Posterior vena cava (tissue), 2 donors: Measurements from ENCODE around the gene GGT5. TPM values are rescaled to one million over a fixed set of nuclear protein-coding genes. Genes with fewer than 3 reads are reported as not detected.
"Not testable (repeated sequence)": the region's sequence is repeated elsewhere in the genome, so short reads cannot be mapped to it uniquely, and the experiment has no call there.

Experiments
- DNase-seq: peaks from one replicate; pipeline ENCODE4 v3.0.0-alpha.2; 2020; ENCODE audit warnings: low spot score
- intact Hi-C, 2 donors: fragments of 100-400 bp; cut with DNase I; formaldehyde crosslinking; loops; one replicate each; pipeline versions ENCODE4 v1.14.1 to v1.14.2; 2022 to 2023
- total RNA-seq, 2 donors: library from RNA; stranded (reverse); fragmentation: NEBNext Ultra II Directional; extraction: Animal tissue kit (Norgen Biotek cat#: 25700); gene quantifications; one replicate each; pipeline ENCODE4 v1.2.1, GENCODE V29; 2021
- donor health status: DM: yes; HTN: yes; CAD: no.
- donor health status: DM: yes; HTN: yes; CAD: no.

The GGT5 gene
- total RNA-seq, 2 donors from 2014 or later = 65.8 to 123 TPM

DNA sequence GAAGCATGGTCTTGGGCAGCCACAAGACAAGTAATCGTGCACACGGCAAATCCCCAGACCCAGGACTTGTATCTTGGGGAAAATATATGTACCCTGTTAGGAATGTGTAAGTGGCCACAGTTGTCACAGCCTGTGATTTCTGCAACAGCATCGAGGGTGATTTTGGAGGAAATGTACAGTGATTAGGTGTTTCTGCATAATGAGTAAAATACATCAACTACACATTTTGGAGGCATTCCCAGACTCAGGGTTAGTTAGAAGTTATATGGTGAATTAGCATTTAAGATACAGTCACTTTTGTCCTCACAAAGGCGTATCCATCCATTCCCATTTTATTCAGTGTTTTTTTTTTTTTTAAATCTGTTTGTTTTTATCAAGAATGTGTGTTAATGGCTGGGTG lies 35.2 kb downstream of the GGT5 start:
- intact Hi-C loops = loop anchor here in 1 of 2 donors (5.0 kb wide), 1 partner anchor 38 kb away; the partner anchor contains the start of gene GGT5
- DNase-seq = no peak

DNA sequence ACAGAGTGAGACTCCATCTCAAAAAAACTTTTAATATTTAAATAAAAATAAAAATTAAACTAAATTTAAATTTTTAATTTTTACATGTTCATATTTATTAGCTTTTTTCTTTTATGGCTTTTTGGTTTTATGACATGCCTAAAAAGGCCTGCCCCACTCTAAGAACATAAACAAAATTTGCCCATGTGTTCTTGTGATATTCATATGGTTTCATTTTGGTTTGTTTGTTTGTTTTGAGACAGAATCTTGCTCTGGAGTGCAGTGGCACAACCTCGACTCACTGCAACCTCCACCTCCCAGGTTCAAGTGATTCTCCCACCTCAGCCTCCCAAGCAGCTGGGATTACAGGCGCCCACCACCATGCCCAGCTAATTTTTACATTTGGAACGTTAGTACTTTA lies 35.9 kb downstream of the GGT5 start:
- intact Hi-C loops = loop anchor here in 1 of 2 donors (5.0 kb wide), 1 partner anchor 38 kb away; the partner anchor contains the start of gene GGT5
- no peak for DNase-seq

DNA sequence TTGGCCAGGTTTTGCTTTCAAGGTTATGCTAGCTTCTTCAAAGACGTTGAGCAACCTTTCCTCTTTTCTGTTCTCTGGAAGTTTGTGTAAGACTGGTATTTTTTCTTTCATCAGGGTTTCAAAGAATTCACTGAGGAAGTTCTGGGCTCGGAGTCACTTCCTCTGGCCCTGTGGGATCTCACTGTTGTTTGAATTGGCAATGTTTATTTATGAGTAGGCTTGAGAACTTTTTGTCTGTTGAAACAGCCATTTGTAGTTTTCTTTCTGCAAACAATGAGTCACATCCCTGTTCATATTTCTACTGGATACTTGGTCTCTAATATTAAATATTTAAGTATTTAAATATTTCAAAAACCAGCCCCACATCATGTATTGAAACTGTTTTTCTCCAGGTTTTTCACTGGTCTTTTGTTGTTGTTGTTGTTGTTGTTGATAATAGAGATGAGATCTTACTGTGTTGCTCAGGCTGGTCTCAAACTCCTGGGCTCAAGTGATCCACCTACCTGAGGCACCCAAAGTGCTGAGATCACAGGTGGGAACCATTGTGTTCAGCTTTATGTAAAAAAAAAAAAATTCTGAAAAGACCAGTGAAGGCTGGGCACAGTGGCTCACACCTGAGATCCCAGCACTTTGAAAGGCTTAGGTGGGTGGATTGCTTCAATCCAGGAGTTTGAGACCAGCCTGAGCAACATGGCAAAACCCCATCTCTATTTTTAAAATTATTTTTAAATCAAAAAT lies 36.7 kb downstream of the GGT5 start:
- no peak for DNase-seq
- intact Hi-C loops = loop anchor here in 1 of 2 donors (5.0 kb wide), 1 partner anchor 39 kb away; the partner anchor contains the start of gene GGT5

DNA sequence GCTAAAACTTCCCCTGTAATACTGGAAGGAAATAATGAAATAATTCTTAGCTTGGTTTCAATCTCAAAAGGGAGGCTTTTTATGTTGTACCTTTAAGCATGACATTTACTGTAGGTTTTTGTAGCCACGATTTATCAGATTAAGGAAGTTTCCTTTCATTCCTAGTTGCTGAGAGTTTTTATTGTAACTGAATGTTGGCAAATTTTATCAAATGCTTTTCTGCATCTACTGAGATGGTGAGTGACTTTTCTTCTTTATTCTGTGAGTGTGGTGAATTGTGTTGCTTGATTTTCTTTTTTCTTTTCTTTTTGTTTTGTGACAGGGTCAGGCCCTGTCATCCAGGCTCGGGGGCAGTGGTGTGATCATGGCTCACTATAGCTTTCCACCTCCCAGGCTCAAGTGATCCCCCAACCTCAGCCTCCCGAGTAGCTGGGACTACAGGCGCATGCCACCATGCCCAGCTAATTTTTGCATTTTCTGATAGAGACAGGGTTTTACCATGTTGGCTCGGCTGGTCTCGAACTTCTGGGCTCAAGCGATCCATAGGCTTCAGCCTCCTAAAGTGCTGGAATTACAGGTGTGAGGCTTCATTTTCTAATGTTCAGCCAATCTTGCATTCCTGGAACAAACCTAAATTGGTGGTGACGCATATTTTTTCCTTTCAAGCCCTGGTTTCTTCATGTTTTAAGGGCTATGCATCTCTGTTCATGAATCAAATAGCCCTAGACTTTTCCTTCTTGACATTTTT lies 37.4 kb downstream of the GGT5 start:
- DNase-seq = no peak
- intact Hi-C loops = loop anchor here in 1 of 2 donors (5.0 kb wide), 1 partner anchor 40 kb away; the partner anchor contains the start of gene GGT5

- not testable (repeated sequence) for DNase-seq
- intact Hi-C loops = loop anchor here in 1 of 2 donors (5.0 kb wide), 1 partner anchor 41 kb away; the partner anchor contains the start of gene GGT5
These were observed 38.2 kb downstream of the GGT5 start for GRCh38 chr22:24206460-24207263.

GRCh38 chr22:24205438-24206195 lies 39.3 kb downstream of the GGT5 start:
- intact Hi-C loops = loop anchor here in 1 of 2 donors (5.0 kb wide), 1 partner anchor 42 kb away; the partner anchor contains the start of gene GGT5
- no peak for DNase-seq

GRCh38 chr22:24203856-24204255 lies 41.0 kb downstream of the GGT5 start:
- DNase-seq, intact Hi-C loops: not testable (repeated sequence)

DNA sequence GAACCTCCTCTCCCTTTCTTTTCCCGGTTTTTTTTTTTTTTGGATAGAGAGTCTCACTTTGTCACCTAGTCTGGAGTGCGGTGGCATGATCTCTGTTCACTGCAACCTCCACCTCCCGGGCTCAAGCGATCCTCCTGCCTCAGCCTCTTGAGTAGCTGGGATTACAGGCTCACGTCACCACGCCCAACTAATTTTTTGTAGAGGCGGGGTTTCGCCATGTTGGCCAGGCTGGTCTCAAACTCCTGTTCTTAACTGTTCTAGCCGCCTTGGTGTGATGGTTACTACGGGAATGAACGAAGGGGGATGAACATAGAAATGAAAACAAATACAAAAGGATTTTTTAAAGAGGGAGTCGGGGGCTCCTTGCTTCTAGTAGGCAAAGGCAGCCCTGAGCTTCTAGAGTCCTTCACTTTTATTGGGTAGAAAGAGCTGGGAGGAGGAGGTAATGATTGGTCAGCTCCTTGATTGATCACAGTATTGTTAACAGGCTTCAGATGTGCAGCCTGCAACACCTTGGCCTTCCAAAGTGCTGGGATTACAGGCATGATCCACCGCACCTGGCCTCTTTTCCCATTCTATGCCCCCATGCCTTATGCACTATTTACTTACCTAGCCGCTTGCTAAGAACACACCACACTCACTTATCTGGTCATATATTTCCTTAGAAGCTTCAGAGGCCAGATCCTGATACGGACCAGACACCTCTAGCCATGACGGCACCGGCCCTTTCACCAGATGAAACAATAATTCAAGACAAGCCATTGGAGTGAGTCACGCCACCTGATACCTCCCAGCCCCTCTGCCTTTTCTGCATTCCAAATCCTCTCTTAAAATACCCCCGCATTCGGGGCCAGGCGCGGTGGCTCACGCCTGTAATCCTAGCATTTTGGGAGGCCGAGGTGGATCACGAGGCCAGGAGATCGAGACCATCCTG lies 42.9 kb downstream of the GGT5 start:
- intact Hi-C loops = no loop called here

DNA sequence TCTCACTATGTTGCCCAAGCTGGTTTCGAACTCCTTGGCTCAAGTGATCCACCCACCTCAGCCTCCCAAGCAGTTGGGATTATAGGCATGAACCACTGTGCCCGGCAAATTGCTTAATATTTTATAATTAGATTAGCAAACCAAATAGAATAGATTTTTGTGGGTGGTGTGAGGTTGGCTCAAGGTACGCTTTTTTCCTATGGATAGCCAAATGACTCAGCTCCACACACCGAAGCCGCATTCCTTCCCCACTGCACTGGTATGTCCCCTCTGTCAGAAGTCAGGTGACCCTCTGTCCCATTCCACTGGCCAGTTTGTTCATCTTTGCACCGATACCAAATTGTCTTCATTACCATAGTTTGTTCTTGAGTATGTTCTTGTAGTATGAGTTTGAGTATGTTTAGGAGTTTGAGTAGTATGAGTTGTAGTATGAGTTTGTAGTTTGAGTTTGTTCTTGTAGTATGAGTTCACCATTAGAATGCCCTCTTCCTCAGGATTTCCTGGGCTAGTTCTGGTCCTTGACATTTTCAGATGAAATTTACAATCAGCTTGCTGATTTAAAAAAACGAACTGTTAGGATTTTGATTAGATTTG lies 44.2 kb downstream of the GGT5 start:
- intact Hi-C loops = no loop called here
- DNase-seq = no peak

More for the DNA sequence above, 42.9 kb downstream of the GGT5 start:
- DNase-seq = no peak

DNA sequence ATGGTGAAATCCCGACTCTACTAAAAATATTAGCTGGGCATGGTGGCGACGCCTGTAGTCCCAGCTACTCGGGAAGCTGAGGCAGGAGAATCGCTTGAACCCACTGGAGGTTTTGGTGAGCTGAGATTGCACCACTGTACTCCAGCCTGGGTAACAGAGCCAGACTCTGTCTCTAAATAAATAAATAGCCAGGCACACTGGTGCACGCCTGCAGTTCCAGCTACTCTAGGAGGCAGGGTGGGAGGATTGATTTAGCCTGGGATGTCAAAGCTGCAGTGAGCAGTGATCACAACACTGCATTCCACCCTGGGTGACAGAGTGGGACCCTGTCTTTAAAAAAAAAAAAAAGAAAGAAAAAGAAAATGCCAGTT lies 46.2 kb downstream of the GGT5 start:
- intact Hi-C loops = no loop called here
- DNase-seq = peak; percentile 26

GRCh38 chr22:24191893-24192292 lies 53.0 kb downstream of the GGT5 start:
- DNase-seq = no peak
- intact Hi-C loops = no loop called here

GRCh38 chr22:24191381-24191841 lies 53.5 kb downstream of the GGT5 start:
- DNase-seq = no peak
- intact Hi-C loops = no loop called here

- no peak for DNase-seq
- intact Hi-C loops = no loop called here
These were observed 54.2 kb downstream of the GGT5 start for GRCh38 chr22:24190596-24191208.

- intact Hi-C loops = no loop called here
- DNase-seq = no peak
These were observed 54.7 kb downstream of the GGT5 start for GRCh38 chr22:24190159-24190540.

DNA sequence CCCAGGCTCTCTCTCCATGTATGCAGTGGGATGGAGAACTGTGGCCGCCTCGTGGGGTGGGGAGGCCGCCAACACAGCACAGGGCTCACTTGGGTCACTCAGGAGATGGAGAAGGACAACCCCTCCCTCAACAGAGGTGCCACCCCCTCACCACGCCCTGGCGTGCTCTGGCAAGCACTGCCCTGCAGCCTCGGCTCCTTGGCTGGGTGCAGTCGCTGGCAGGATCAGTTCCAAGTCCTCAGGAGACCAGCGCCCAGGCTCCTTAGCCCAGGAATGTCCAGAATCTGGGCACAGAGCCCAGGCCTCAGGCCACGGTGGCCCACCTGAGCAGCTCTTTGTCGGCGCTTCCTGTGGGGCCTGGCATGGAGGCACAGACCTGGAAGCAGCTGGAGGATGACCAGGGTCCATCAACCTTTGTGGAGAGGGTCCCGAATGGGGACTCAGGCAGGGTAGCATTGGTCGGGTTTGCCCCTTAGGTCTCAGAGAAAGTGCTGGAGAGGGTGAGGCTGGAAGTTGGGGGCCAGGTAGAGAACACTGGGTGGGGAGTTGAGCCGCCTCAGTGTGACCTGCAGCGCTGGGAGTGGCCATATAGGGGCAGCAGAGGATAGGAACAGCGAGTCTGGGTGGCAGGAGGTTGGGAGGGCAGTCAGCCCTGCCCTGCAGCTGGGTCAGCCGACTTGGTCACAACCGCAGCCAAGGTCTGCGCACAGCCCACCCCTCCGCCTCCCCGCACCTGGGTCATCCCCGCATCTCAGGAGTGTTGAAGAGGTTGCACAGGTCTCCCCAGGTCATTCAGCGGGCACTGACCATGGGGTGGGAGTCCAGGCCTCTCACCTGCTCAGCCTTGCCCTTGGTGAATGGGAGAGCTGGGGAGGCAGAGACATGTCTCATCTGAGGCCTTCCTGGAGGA lies 55.4 kb downstream of the GGT5 start:
- intact Hi-C loops = loop anchor here (2.0 to 10.0 kb wide), 3 partner anchors 58 to 205 kb away; partner anchors contain the start of genes GGT5 (in 1 of the 2) and GSTT2 (in 1 of the 2)
- DNase-seq = peak; percentile 91
